Panc1 (cell line): ENCODE results near the gene RXYLT1. TPM values are rescaled to one million over a fixed set of nuclear protein-coding genes. Genes with fewer than 3 reads are reported as not detected.
A peak's percentile ranks its signal among the peaks of the same experiment; 100 is the strongest.

ENCODE experiments used
- ATAC-seq: fragments of 200-7000 bp; cut with Tn5 transposase; 2 replicates; pipeline ENCODE4 v1.9.1; 2020; ENCODE audit warnings: mild to moderate bottlenecking, moderate library complexity
- BruUV-seq: library from RNA; stranded (reverse); fragments of 400-500 nt; replicated peaks from 2 replicates; lab custom pipeline; 2021; lab: Mats Ljungman, UMichigan
- CTCF ChIA-PET: fragments of 300-600 bp; sonication (Branson Sonifier 250); formaldehyde crosslinking; loops from one replicate; lab custom pipeline; 2022; ENCODE audit warnings: antibody characterized with exemption; lab: Charles Lee
- POLR2A ChIA-PET: fragments of 300-600 bp; sonication (Branson Sonifier 250); formaldehyde crosslinking; loops from one replicate; lab custom pipeline; 2022; ENCODE audit warnings: antibody characterized with exemption; lab: Charles Lee
- DNase-seq: peaks from one replicate; pipeline ENCODE4 v3.0.0-alpha.2; 2010; ENCODE audit warnings: low read depth, low spot score
- H3K27ac ChIP-seq: 2 replicates; pipeline ENCODE4 v1.5.1; 2011; ENCODE audit warnings: mild to moderate bottlenecking, low read length, inconsistent platforms
- H3K27me3 ChIP-seq: fragments of 200-500 bp; sonication (Bioruptor generic); 2 replicates; pipeline ENCODE4 v1.6.0; 2014; ENCODE audit warnings: low read length, inconsistent platforms; ENCODE audit not compliant: control insufficient read depth, insufficient read depth
- H3K36me3 ChIP-seq: fragments of 200-500 bp; sonication (Bioruptor generic); 2 replicates; pipeline ENCODE4 v1.5.1; 2014; ENCODE audit warnings: inconsistent platforms, mild to moderate bottlenecking, low read length, moderate library complexity; ENCODE audit not compliant: control insufficient read depth, insufficient read depth
- H3K4me1 ChIP-seq: 2 replicates; pipeline ENCODE4 v1.5.1; 2011; ENCODE audit warnings: inconsistent platforms, mild to moderate bottlenecking, low read length, moderate library complexity; ENCODE audit not compliant: control insufficient read depth, insufficient read depth
- H3K4me3 ChIP-seq, 2 experiments: 2 replicates each; pipeline ENCODE4 v1.5.1; 2011 to 2012; ENCODE audit warnings: low read depth in 2 of 2, low read length in 2 of 2, mild to moderate bottlenecking in 2 of 2, inconsistent platforms in 1 of 2, moderate library complexity in 1 of 2
- H3K9me3 ChIP-seq: fragments of 200-500 bp; sonication (Bioruptor generic); 2 replicates; pipeline ENCODE4 v1.5.1; 2014; ENCODE audit warnings: low read depth, mild to moderate bottlenecking, inconsistent platforms, low read length, moderate library complexity; ENCODE audit not compliant: control insufficient read depth, insufficient read depth
- POLR2AphosphoS5 ChIP-seq: IDR thresholded peaks from 2 replicates; pipeline ENCODE4 v1.6.1; 2012; ENCODE audit warnings: mild to moderate bottlenecking, low read depth, low read length, moderate library complexity
- REST ChIP-seq, 2 experiments: IDR thresholded peaks; 2 replicates each; pipeline ENCODE4 v1.6.1; 2011 to 2012; ENCODE audit warnings: low read depth in 2 of 2, control low read depth in 1 of 2, low read length in 1 of 2, mild to moderate bottlenecking in 1 of 2, moderate library complexity in 1 of 2; ENCODE audit not compliant: insufficient read depth in 1 of 2
- SIN3A ChIP-seq: IDR thresholded peaks from 2 replicates; pipeline ENCODE4 v1.6.1; 2012; ENCODE audit warnings: low read depth, mild to moderate bottlenecking, low read length, moderate library complexity, borderline replicate concordance; ENCODE audit not compliant: insufficient read depth
- TCF7L2 ChIP-seq: IDR thresholded peaks from 2 replicates; pipeline ENCODE4 v1.6.1; 2011; ENCODE audit warnings: mild to moderate bottlenecking, low read depth, low read length, inconsistent platforms
- in situ Hi-C: cut with HindIII; loops from 2 replicates; pipeline ENCODE4 v1.10.0; 2016; ENCODE audit warnings: low sequenced_read_pairs, low pct_unique_long_range_greater_than_20kb
- intact Hi-C: fragments of 100-400 bp; cut with micrococcal nuclease; formaldehyde crosslinking; loops from one replicate; pipeline ENCODE4 v1.10.0; 2022; ENCODE audit not compliant: unreplicated experiment
- total RNA-seq: library from RNA; stranded (reverse); gene quantifications from one replicate; pipeline ENCODE4 v1.2.1, GENCODE V29; 2021; ENCODE audit not compliant: unreplicated experiment
- TF ChIP-seq, protein P1 (sequence below): fragments of 450-650 bp; IDR thresholded peaks from 2 replicates; pipeline ENCODE4 v1.5.1; 2017; ENCODE audit warnings: mild to moderate bottlenecking

Gene RXYLT1
- total RNA-seq, 1 experiment from 2014 or later, result 20.3 TPM

- POLR2A ChIA-PET, result no interaction called here
- CTCF ChIA-PET, result interaction anchor here (0.6 to 1.0 kb wide), 3 partner anchors 42 to 308 kb away, joined by 3 to 9 read pairs (median 3); no protein-coding TSS in a partner anchor
- Histone ChIP-seq H3K4me3 (peak overlapping the region; percentile 83 to 95), H3K27me3 (no peaks in the 10 kb centered on the region), H3K27ac (peak overlapping the region; percentile 92), H3K9me3 (no peaks in the 10 kb centered on the region), H3K36me3 (no peaks in the 10 kb centered on the region), H3K4me1 (peaks cover 24% of the 10 kb centered on the region)
- ATAC-seq (no peak; the same call in 1 of the 2 replicates), DNase-seq (no peak)
- TSS peak; percentile 99 for BruUV-seq
- in situ Hi-C loops, result no loop called here
- TF ChIP-seq REST (IDR thresholded peaks at IDR 0.05; ENCODE audit: insufficient read depth in 1 of 2, low read depth in 2 of 2, low read length in 1 of 2) (no peak), POLR2AphosphoS5 (0 out of 2 replicates have a peak, but pooled peaks have one; percentile 32)
- intact Hi-C loops, result loop anchor here (5.0 to 10.0 kb wide), 3 partner anchors 192 to 339 kb away; no protein-coding TSS in a partner anchor
These were observed 63.6 kb downstream of the RXYLT1 start for GRCh38 chr12:63843254-63843720.

DNA sequence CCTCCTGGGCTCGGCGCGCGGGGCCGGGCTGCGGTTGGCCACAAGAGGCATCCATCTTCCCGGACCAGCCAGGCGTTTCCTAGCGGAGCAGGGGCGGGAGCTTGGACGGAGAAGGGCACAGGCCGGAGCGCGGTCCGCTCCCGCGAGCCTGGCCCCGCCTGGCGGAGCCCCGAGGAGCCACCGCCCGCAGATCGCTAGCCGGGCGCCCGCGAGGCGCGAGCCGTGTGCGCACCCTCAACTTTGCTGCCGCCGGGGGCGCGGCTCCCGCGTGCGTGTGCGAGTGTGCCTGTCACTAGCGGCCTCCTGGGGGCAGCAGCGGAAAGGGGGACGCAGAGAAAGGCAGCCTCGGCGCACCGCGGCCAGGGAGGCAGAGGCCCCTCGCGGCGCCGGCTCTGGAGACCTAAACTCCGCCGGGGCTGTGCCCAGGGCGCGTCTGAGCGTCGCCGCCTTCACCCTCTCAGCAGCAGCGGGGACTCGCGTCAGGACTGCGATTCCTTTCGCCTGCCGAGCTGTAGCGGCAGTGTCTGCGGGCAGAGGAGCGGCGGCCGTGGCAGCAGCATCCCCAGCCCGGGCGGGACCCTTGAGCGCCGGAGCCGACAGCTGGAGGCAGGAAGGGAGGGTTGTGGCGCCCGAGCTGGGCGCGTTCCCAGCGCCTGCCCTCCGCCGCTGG is 64.1 kb downstream of the RXYLT1 start:
- Histone ChIP-seq H3K9me3 (no peaks in the 10 kb centered on the region), H3K4me3 (peak overlapping the region; percentile 83 to 95), H3K36me3 (no peaks in the 10 kb centered on the region), H3K4me1 (peaks cover 27% of the 10 kb centered on the region), H3K27ac (peak overlapping the region; percentile 97), H3K27me3 (no peaks in the 10 kb centered on the region)
- TF ChIP-seq REST (IDR thresholded peaks at IDR 0.05; ENCODE audit: insufficient read depth in 1 of 2, low read depth in 2 of 2, low read length in 1 of 2), result peak in 1 of 2 experiments; percentile 34; a peak in 1 of 4 replicates
- TF ChIP-seq TCF7L2, result no peak
- peak; percentile 41; the same call in 1 of the 2 replicates for TF ChIP-seq POLR2AphosphoS5
- TF ChIP-seq SIN3A, result no peak; the same call in none of the 2 replicates
- TF ChIP-seq, protein P1, sequence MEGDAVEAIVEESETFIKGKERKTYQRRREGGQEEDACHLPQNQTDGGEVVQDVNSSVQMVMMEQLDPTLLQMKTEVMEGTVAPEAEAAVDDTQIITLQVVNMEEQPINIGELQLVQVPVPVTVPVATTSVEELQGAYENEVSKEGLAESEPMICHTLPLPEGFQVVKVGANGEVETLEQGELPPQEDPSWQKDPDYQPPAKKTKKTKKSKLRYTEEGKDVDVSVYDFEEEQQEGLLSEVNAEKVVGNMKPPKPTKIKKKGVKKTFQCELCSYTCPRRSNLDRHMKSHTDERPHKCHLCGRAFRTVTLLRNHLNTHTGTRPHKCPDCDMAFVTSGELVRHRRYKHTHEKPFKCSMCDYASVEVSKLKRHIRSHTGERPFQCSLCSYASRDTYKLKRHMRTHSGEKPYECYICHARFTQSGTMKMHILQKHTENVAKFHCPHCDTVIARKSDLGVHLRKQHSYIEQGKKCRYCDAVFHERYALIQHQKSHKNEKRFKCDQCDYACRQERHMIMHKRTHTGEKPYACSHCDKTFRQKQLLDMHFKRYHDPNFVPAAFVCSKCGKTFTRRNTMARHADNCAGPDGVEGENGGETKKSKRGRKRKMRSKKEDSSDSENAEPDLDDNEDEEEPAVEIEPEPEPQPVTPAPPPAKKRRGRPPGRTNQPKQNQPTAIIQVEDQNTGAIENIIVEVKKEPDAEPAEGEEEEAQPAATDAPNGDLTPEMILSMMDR, result peak; percentile 98
- ATAC-seq (peak; percentile 93), DNase-seq (peak; percentile 67)
- ChIA-PET CTCF (interaction anchor here (0.6 to 1.0 kb wide), 2 partner anchors 42 to 73 kb away, joined by 3 to 9 read pairs; no protein-coding TSS in a partner anchor), POLR2A (interaction anchor here (0.6 kb wide), 1 partner anchor 377 kb away, joined by 6 read pairs; no protein-coding TSS in a partner anchor)
- intact Hi-C loops (loop anchor here (5.0 to 10.0 kb wide), 3 partner anchors 191 to 338 kb away; no protein-coding TSS in a partner anchor), in situ Hi-C loops (no loop called here)
- no TSS peak for BruUV-seq
